Measurements from ENCODE around the gene FGD2. TPM values are rescaled to one million over a fixed set of nuclear protein-coding genes. Genes with fewer than 3 reads are reported as not detected.

FGD2 gene
- total RNA-seq, 1 experiment from 2014 or later, result 0.44 TPM

- Histone ChIP-seq H2AFZ (ENCODE audit: low read length) (no peak overlapping the region), H3K27ac (ENCODE audit: low read length) (no peak overlapping the region), H3K4me1 (ENCODE audit: insufficient read depth, low read length) (peaks cover 26% of the 10 kb centered on the region), H4K20me1 (ENCODE audit: low read length) (no peaks in the 10 kb centered on the region), H3K9me2 (replicated peaks; ENCODE audit: low read length) (no peaks in the 10 kb centered on the region), H3K36me3 (ENCODE audit: low read depth, low read length) (no peaks in the 10 kb centered on the region), H3K27me3 (ENCODE audit: low read length) (no peaks in the 10 kb centered on the region), H3K4me3 (ENCODE audit: low read length) (no peak overlapping the region), H3F3A (ENCODE audit: low read length, unreplicated experiment) (no peaks in the 10 kb centered on the region), H3K9ac (ENCODE audit: low read length) (no peak overlapping the region), H3K4me2 (ENCODE audit: low read length) (peak overlapping the region; percentile 13), H3K9me3 (ENCODE audit: low read length) (no peaks in the 10 kb centered on the region), H3K79me2 (ENCODE audit: low read length) (no peaks in the 10 kb centered on the region)
- ChIA-PET CTCF (interaction anchor here (0.7 to 2.6 kb wide), 4 partner anchors 51 to 159 kb away, joined by 3 to 17 read pairs (median 5); no protein-coding TSS in a partner anchor), POLR2A (ENCODE audit: unreplicated experiment) (no interaction called here)
- ATAC-seq (peak; percentile 68), DNase-seq (peak; percentile 86)
- intact Hi-C loops (cut with micrococcal nuclease), result loop anchor here (1.0 to 2.0 kb wide), 3 partner anchors 33 to 159 kb away; no protein-coding TSS in a partner anchor
- TF ChIP-seq, protein P1, sequence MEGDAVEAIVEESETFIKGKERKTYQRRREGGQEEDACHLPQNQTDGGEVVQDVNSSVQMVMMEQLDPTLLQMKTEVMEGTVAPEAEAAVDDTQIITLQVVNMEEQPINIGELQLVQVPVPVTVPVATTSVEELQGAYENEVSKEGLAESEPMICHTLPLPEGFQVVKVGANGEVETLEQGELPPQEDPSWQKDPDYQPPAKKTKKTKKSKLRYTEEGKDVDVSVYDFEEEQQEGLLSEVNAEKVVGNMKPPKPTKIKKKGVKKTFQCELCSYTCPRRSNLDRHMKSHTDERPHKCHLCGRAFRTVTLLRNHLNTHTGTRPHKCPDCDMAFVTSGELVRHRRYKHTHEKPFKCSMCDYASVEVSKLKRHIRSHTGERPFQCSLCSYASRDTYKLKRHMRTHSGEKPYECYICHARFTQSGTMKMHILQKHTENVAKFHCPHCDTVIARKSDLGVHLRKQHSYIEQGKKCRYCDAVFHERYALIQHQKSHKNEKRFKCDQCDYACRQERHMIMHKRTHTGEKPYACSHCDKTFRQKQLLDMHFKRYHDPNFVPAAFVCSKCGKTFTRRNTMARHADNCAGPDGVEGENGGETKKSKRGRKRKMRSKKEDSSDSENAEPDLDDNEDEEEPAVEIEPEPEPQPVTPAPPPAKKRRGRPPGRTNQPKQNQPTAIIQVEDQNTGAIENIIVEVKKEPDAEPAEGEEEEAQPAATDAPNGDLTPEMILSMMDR (conservative IDR thresholded peaks at IDR 0.05; ENCODE audit: low read depth, low read length), result peak; percentile 96
- no peak for TF ChIP-seq EZH2phosphoT487 (IDR thresholded peaks at IDR 0.05; ENCODE audit: borderline replicate concordance, low read length)
- no TSS peak for BruUV-seq (replicated peaks)
Observed at GRCh38 chr6:37051138-37052026, 45.9 kb downstream of the FGD2 start.

DNA sequence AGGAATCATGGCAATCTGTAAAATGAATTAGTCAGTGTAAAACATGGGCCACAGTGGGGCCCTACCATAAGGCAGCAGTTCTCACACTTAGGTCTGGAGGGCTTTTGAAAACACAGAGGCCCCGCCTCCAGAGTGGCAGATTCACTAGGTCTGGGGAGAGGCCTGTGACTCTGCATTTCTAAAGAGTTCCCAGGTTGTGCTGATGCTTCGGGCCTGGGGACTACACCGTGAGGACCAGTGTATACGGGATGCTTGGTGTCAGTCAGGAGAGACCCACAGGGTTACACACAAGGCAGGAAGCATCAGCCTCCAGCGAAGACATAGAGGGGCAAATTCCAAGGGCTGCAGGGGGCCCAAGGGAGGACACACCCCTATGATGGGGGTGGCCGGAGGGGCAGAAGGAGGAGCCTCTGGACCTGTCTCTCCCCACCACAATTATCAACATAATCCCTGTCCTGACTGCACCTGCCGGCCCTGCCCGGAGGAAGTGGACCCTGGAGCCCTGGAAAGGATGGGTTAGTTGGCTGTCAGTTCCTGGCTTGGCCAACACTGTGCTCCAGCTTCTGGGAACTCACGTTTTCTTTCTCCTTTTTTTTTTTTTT lies 46.7 kb downstream of the FGD2 start:
- no peak for ATAC-seq
- Histone ChIP-seq H3K27me3 (ENCODE audit: low read length) (no peaks in the 10 kb centered on the region), H3K9me2 (replicated peaks; ENCODE audit: low read length) (no peaks in the 10 kb centered on the region), H3K79me2 (ENCODE audit: low read length) (no peaks in the 10 kb centered on the region), H3K9me3 (ENCODE audit: low read length) (no peaks in the 10 kb centered on the region), H3K4me1 (ENCODE audit: insufficient read depth, low read length) (peaks cover 34% of the 10 kb centered on the region), H3K36me3 (ENCODE audit: low read depth, low read length) (no peaks in the 10 kb centered on the region), H4K20me1 (ENCODE audit: low read length) (no peaks in the 10 kb centered on the region), H3K4me2 (ENCODE audit: low read length) (no peak overlapping the region), H3K9ac (ENCODE audit: low read length) (no peak overlapping the region), H3F3A (ENCODE audit: low read length, unreplicated experiment) (no peaks in the 10 kb centered on the region), H3K4me3 (ENCODE audit: low read length) (no peak overlapping the region), H3K27ac (ENCODE audit: low read length) (no peak overlapping the region), H2AFZ (ENCODE audit: low read length) (no peak overlapping the region)
- POLR2A ChIA-PET (ENCODE audit: unreplicated experiment), result no interaction called here
- no peak for DNase-seq
- no TSS peak for BruUV-seq (replicated peaks)
- CTCF ChIA-PET, result interaction anchor here (0.6 to 2.6 kb wide), 7 partner anchors 24 to 158 kb away, joined by 3 to 17 read pairs (median 6); no protein-coding TSS in a partner anchor
- intact Hi-C loops (cut with micrococcal nuclease), result no loop called here
- TF ChIP-seq EZH2 (IDR thresholded peaks at IDR 0.05; ENCODE audit: low read length, unreplicated experiment), result no peak
- TF ChIP-seq, protein P1 (conservative IDR thresholded peaks at IDR 0.05; ENCODE audit: low read depth, low read length), result no peak
- no peak for TF ChIP-seq EZH2phosphoT487 (IDR thresholded peaks at IDR 0.05; ENCODE audit: borderline replicate concordance, low read length)
